TTC549 (cell line): ENCODE measurements around the gene NRXN2.

Experiments used
- FAIRE-seq: peaks from 2 replicates; lab custom pipeline; 2012; peaks lifted over from hg19 to GRCh38; lab: Jason Lieb, UNC

NRXN2 gene

DNA sequence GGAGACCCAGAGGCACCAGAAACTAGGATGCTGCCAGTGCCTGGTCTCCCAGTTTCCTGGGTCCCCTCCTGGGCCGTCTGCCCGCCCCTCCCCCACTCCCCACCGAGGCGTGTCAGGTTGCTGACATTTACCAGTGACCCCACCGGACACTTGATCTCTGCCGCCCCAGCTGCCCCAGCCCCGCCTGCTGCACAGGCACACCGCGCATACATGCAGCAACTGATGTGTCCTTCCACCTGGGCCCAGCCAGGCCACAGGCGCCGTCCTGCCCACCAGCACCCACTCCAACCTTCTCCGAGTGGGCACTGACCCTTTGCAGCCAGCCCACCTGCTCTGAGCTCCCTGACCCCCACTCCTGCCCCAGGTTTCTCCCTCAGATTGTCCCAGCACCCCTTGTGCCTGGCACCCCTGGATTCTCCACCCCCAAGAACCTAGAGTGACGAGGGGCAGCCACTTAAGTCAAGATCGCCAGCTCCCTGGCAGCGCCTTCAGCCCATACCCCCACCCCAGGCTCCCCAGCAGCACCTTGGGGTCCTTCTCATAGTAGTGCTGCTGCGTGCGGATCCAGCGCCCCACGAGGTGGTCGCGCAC, 36.2 kb upstream of the NRXN2 start:
- no peak for FAIRE-seq

DNA sequence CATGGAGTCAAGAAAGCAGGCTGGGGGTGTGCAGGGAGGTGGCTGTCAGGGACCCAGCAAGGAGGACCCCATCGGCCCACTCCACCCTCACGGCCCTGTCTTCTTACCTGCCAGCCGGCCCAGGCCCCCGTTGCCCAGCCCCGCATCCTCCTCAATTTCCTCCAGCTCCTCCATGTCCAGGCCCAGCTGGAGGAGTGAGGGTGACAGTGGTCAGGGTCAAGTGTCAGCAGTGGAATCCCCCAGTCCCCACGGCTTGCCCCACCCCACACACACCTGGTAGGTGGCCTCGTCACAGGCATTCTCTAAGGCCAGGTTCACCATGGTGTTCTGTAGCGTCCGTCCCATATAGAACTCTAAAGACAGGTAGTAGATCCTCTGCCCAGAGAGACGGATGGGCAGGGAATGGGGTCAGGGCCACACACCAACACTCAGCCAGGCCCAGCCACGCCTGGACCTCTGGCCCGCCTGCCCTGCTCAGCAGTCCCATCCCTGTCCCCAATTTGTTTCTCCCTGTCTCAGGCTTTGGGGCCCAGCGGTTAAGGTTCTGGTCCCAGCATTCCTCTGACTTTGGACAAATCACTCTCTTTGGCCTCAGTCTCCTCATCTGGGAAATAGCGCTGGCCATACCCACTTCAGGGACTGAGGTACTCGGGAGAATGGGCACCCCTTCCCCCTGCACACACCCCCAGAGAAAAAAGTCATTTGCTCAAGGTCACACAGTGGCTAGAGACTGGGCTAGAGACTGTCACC, 35.5 kb upstream of the NRXN2 start:
- FAIRE-seq = no peak

DNA sequence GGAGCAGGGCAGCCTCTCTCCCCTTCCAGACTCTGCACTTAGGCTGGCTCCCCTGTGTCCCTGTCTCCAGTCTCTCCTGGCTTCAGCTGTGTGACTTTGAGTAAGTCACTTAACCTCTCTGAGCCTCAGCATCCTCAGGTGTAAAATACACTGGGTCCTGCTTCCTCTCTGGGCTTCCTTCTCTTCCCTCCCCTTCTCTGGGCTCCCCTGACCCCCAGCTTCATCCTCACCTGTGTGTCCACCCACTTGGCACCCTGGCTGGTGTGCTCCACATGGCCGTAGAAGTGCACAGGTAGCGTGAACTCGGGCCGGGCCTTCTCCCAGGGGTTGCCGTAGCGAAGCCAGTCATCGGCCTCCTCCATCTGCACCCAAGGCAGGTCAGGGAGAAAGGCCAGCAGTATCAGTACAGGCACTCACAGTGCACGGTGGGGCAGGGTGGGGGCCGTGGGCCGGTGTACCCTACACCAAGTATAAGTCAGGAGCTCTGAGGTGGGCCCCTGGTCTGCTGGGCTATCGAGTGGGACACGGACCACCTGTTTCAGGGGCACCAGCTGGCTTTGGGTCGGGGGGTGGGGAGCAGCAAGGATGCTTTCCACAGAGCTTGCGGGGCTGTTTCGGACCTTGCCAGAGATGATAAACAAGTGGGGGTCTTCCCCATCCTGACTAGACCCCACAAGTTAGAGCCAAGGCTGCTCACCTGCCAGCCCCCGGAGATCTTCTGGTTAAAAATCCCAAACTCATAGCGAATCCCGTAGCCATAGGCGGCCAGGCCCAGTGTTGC, 34.7 kb upstream of the NRXN2 start:
- FAIRE-seq = no peak

DNA sequence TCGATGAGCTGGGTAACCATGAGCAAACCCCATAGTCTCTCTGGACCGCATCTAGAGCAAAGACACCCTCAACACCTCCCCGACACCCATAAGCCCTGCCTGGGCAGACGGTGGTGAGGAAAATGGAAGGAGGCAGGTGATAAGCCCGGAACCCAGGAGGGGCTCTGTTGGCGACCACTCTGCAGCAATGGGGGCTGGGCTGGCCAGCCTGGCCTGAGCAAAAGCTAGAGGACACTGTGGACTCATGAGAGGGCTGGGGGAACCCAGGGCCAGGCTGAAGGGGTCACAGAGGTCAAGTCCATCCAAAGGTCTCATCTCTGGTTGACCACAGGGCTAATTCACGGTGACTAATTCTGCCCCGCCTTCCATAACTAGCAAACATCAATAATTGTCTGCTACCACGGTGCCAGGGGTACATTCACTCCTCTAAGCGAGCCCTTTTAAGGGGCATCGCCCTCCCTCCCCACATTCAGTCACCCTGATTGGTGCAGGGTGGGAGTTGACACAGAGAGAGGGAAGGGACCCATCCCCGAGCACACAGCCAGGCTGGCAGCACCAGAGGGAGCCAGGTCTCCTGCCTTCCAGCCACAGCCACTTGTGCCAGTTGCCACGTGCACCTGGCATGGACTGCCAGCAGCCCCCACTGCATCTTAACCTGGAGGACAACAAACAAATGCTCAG, 32.8 kb upstream of the NRXN2 start:
- no peak for FAIRE-seq

DNA sequence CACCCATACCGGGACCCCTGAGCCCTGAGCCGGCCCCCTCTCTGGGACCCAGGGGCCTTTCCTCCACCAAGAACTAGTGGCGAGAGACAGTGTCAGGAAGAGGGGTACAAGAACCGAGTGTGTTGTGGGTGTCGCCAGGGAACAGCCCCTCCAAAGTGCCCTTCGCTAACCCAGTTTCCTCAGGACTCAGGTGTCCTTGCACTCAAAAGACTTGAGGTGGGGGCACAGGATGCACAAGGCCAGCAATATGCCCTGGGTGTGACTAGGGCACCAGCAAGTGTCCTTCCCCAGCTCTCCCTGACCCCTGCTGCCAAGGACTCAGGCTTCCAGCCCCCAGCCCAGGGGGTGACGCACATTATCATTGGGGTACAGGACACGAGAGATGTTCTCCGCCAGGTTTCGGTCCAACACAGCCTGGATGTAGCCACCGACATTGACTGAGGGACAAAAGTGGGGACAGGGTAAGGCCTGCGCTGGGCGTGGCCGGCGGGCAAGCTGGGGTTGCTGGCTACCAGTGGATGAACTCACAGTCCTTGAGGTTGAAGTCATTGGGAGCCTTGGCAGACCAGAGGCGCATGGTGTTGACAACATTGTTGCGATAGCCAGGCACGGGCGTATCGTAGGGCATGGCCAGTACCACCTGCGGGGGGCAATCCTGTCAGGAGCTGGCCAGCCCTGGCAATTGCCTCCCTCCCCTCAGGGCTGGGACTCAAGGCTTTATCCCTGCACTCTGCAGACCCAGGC, 32.1 kb upstream of the NRXN2 start:
- FAIRE-seq = no peak

DNA sequence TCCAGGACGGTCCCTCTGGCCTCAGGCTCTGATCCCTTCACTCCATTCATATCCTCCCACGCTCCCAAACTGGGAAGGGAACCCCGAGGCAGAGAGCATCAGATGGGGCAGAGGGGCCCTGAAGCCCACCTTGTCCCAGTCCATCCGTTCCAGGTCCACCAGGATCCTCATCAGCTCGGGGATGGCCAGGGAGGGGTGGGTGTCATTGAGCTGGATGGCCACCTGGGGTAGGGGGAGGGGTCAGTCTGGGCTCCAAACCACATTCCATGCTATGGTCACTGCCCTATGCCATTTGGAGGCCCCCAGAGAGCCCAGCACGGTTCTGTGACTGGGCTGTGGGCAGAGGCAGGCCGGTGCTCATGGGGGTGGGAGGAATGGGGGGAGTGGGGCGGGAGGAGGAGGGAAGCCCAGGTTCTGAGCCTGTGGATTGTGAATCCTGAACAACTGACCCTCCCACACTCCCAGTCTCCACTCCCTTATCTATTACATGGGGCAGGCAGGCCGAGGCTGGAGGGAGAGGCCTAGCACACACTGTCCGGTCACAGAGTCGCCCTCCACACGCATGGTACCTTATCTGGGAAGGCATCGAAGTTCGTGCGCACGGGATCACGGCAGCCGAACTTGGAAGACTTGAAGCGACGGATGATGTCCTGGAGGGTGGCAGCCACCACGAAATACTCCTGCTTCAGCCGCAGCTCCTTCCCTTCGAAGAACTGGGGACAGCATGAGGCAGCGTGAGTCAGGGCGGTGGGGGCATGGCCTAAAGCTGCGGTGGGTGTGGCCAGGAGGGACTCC, 31.3 kb upstream of the NRXN2 start:
- no peak for FAIRE-seq

DNA sequence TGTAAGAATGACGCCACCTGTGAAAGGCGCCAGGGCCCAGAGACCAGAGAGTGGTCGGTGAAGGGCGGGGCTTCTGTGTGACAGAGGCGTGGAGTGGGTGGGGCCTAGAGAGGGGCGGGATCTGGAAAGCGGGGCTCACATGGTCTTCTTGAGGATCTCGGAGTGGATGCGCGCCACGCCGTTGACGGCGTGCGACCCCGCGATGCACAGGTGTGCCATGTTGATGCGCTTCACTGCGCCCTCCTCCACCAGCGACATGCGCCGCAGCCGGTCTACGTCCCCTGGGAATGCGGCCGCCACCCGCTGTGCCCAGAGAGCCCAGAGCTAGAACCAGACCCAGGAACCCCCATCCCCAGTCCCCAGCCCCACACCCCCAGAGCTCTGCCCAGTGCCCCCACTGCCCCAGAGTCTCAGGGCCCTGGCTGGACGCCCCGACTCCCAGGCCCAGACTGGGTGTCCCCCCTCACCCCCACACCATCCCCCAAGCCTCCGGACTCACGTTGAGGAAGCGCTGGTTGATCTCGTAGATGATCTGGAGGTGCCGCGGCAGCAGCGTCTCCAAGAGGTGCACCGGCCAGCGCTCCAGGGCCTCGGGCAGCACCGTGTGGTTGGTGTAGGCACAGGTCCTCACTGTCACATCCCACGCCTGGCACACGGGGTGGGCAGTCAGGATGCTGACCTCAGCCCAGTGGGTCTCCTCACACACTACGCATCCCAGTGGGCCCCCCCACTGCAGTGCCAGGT, 30.6 kb upstream of the NRXN2 start:
- no peak for FAIRE-seq

DNA sequence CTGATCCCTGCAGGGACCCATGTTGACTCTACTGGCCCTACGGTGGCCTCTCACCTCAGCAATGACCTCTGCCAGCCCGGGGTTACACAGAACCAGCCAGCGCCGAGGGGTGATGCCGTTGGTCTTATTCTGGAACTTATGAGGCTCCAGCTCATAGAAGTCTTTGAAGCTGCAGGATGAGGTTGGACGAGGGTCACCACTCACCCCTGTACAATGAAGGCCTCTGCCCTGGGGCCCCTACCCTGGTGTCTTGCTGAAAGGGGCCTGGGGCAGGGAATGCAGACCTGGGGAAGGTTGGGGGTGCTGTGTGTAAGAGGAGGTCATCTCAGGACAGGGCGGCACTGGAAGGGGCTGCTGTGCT, 30.0 kb upstream of the NRXN2 start:
- no peak for FAIRE-seq

DNA sequence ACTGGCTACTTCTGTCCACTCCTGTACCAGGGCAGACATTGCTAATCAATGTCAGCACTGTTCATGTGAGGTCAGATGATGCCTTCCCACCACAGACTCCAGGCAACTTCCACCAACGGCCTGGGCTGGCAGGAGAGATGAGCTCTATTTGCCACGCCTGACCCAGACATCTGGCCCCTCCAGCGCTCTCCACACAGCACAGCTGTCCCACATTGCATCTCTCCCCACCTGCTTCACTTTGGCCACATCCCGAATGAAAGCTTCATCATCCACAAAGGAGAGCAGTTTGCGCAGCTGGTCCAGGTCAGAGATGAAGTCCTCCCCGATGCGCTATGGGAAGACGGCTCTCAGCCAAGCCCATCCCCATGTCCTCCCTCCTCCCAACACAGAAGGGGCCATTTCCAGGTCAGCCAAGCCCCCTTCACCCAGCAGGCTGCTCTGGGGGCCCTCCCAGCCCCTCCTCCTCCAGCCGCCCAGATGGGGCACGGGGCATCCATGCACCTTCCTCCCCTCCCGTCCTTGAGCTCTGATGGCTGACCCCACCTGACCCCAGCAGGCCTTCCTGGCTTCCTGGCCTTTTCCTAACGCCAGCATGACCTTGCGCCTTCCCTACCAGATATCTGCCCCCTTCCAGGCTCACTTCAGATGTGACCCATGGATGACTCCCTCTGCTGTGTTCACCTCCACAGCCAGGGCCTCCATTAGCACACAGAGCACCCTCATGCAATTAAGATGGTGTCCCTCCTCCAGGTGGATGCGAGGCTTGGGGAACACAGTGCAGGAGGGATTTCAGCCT, 29.4 kb upstream of the NRXN2 start:
- FAIRE-seq = no peak

DNA sequence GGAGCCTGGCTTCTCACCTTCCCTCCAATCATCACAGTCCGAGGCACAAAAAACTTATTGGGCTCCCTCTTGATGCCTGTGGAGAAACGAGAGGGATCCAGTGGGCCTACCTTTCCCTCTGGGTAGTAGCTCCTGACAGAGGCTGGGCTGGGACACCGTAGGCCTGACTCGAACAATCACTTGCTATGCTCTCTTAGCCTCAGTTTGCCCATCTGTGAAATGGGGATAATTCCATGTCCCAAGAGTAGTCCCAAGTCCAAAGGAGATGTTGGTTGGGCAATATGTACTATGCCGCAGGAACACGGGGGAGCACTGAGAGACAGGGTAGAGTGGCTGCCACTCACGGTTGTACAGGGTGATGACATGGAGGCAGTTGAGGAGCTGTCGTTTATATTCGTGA, 28.6 kb upstream of the NRXN2 start:
- FAIRE-seq = no peak

DNA sequence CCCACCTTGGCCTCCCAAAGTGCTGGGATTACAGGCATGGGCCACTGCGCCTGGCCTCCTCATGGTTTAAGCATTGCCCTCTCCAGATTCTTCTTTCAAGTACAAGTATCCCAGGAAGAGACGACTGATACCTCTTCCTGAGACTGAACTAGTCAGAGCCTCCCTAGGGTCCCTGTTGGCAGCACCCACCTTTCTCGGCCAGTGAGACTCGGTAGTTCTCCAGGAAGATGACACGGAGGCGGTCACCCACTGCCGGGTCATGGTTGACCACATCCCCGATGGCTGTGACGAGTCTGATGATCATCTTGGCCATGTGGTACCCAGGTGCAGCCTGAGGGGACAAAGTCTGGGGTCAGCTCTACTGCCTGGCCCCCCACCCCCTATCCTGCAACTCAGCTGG, 28.1 kb upstream of the NRXN2 start:
- no peak for FAIRE-seq

DNA sequence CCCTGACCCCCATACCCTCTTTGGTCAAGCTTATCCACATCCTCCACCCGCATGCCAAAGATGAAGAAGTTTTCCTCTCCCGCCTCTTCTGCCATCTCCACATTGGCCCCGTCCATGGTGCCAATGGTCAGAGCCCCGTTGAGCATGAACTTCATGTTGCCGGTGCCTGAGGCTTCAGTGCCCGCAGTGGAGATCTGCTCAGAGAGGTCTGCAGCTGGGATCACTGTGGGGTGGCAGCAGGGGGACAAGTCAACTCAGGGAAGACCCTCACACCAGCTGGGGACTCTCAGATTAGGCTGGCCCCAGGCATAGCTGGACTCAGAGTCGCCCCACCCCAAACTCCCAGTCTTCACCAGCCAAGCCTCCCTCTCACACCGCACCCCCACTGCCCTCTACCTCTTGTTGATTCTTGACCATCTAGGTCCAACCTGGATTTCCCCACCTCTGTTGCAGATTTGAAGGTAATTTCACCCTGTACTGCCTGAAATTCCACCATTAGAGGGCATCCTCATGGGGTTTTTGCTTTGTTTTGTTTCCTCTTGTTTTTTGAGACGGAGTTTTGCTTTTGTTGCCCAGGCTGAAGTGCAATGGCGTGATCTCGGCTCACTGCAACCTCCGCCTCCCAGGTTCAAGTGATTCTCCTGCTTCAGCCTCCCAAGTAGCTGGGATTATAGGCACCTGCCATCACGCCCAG, 27.5 kb upstream of the NRXN2 start:
- FAIRE-seq = no peak

DNA sequence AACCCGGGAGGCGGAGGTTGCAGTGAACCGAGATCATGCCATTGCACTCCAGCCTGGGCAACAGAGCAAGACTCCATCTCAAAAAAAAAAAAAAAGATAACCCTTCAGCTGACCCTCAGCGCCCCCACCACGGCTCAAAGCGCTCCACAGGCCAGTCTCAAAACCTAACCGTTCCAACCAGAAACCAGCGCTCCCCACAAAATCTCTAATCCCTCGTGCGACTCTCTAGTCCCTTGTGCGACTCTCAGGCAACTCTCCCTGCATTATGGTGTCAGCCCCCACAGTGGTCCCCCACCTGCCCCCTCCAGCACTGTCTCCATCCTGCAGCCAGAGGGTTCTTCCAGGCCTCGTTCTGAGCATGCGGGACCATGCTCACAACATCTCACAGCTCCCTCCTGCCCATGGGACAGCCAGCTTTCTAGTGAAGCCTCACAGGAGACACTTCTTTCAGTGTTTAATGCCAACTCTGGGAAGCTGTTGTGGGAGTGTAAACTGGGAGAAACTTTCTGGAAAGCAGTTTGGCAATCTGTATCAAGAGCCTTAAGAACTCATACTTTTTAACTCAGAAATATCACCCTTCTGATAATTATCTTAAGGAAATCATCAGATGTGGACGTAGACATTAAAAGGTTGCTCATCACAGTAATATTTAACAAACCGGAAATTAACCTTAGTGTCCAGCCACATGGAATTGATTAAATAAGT, 25.1 kb upstream of the NRXN2 start:
- FAIRE-seq = no peak

DNA sequence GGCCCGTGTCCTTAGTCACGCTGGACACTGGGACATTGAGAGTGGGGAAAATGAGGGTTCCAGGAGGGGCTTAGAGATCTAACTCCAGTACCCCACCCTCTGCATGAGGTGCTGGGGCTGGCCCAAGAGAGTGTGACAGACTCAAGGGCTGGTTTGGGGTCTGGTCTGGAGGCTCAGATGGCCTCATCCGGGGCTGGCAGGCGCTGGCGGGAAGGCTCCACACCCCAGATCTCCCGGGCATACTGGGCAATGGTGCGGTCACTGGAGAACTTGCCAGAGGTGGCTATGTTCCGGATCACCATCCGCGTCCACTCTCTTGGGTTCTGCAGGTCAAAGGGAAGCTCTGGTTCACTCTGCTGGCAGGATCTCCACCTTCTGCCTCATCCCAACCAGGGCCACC, 23.5 kb upstream of the NRXN2 start:
- no peak for FAIRE-seq

DNA sequence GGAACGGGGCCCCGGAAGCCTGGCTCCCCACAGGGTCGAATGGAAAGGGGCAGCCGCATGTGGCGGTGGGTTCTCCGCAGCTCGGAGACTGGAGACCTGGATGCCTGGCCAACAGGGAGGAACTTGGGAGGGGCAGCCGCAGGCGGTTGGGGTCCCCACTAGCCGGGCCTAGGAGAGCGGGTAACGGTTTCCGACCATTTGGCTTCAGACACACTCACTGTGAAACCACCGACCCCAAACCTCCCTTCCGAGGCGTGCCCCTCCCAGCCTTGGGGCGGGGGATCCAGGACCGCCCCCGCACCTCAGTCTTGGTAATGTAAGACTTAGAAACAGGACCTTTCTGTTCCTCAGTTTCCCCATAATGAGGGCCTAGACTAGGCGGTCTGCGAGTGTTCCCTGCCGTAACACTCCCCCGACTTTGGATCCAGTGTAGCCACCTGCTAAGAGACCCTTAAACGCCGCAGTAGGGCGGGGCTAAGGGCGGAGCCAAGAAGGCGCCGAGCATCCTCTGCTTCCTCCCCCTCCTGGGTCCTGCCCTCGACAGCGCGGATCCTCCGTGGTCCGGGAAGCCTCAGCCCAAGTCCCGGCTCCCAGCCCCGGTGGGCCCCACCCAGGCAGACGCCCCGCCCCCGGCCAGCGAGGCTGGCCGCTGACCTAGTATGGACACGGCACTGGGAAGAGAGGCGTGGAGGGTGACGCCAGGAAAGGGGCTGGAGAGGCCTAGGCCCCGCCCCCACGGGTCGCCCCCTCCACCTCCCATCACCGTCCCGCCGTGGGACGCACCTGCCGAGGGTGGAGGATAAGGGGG, 22.7 kb upstream of the NRXN2 start:
- FAIRE-seq = no peak

DNA sequence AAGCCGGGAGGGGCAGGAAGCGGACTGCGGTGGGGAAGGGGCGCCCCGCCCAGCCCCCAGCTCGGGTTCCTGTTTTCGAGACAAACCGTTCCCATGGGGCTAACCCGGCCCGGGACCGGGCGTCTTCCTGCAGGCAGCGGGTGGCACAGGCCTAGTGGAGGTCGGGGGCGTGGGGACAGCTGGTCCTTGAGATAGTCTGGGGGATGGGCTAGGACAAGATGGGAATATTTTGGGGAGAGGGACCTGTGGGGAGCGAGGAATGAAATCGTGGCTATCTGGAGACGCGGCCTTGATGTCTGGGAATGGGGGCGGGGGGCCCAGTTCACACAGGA, 22.2 kb upstream of the NRXN2 start:
- no peak for FAIRE-seq

DNA sequence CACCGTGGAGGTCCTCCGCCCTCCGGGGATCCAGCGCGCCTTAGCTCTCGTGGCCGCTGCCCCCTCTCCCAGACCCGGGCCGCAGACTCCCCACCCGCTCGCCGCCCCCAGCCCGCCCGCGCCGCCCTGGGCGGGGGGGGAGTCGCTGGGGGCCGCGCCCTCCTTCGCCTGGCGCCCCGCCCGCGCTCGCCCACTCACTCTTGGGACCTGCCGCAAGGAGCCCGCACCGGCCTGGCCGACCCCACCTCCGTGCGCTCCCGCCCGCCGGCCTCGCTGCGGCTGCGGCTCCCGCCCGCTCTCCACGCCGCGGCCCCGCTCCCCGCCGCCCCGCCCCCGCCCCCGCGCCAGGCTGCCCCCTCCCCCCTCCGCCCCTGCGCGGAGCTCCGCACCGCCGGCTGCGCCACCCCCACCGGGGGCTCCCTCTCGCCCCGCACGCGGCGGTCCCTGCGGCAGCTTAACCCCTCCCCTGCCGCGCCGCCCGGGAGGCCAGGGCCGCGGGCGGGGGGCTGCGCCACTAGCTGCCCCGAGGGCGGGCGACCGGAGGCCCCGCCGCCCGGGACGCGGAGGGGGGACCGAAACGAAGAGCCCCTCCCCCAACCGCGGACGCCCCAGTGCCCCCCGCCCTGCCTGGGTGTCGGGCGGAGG, 21.7 kb upstream of the NRXN2 start:
- FAIRE-seq = no peak
